Adipocyte (in vitro differentiated cells): ENCODE results near the gene LMCD1.

Source experiments
- DNase-seq: peaks from one replicate; pipeline ENCODE4 v3.0.0-alpha.2; 2015; ENCODE audit warnings: low read depth
- H3K27me3 ChIP-seq: replicated peaks from 2 replicates; pipeline ENCODE4 v1.7.0; 2013; ENCODE audit warnings: mild to moderate bottlenecking, low read length, moderate library complexity; ENCODE audit not compliant: control insufficient read depth, insufficient read depth
- H3K36me3 ChIP-seq: 2 replicates; pipeline ENCODE4 v1.7.0; 2013; ENCODE audit warnings: low read length, mild to moderate bottlenecking, moderate library complexity; ENCODE audit not compliant: control insufficient read depth, insufficient read depth, severe bottlenecking
- H3K4me1 ChIP-seq: 2 replicates; pipeline ENCODE4 v1.7.0; 2013; ENCODE audit warnings: mild to moderate bottlenecking, low read length, moderate library complexity; ENCODE audit not compliant: control insufficient read depth, insufficient read depth
- H3K4me3 ChIP-seq: 2 replicates; pipeline ENCODE4 v1.7.0; 2013; ENCODE audit warnings: mild to moderate bottlenecking, low read length, moderate library complexity
- H3K9ac ChIP-seq: 2 replicates; pipeline ENCODE4 v1.7.0; 2013; ENCODE audit warnings: mild to moderate bottlenecking, low read length, moderate library complexity
- H3K9me3 ChIP-seq: 2 replicates; pipeline ENCODE4 v1.7.0; 2013; ENCODE audit warnings: mild to moderate bottlenecking, low read length, moderate library complexity; ENCODE audit not compliant: control insufficient read depth

Gene LMCD1

GRCh38 chr3:8464668-8465067 is 37.0 kb upstream of the LMCD1 start:
- no peaks in the 10 kb centered on the region for H3K27me3 ChIP-seq
- no peaks in the 10 kb centered on the region for H3K9me3 ChIP-seq
- no peak overlapping the region for H3K4me3 ChIP-seq
- no peaks in the 10 kb centered on the region for H3K36me3 ChIP-seq
- no peak overlapping the region for H3K9ac ChIP-seq
- peaks cover 31% of the 10 kb centered on the region for H3K4me1 ChIP-seq
- no peak for DNase-seq

GRCh38 chr3:8466526-8466925 is 35.1 kb upstream of the LMCD1 start:
- Histone ChIP-seq H3K9me3 (no peaks in the 10 kb centered on the region), H3K36me3 (no peaks in the 10 kb centered on the region), H3K27me3 (no peaks in the 10 kb centered on the region), H3K4me1 (peaks cover 15% of the 10 kb centered on the region), H3K4me3 (no peak overlapping the region), H3K9ac (no peak overlapping the region)
- DNase-seq, result no peak

GRCh38 chr3:8470801-8471200 is 30.8 kb upstream of the LMCD1 start:
- H3K4me3 ChIP-seq, result no peak overlapping the region
- peaks cover 11% of the 10 kb centered on the region for H3K4me1 ChIP-seq
- no peak overlapping the region for H3K9ac ChIP-seq
- no peaks in the 10 kb centered on the region for H3K36me3 ChIP-seq
- no peaks in the 10 kb centered on the region for H3K27me3 ChIP-seq
- DNase-seq, result no peak
- no peaks in the 10 kb centered on the region for H3K9me3 ChIP-seq

GRCh38 chr3:8472549-8472948 is 29.1 kb upstream of the LMCD1 start:
- no peak for DNase-seq
- H3K27me3 ChIP-seq, result no peaks in the 10 kb centered on the region
- no peaks in the 10 kb centered on the region for H3K36me3 ChIP-seq
- H3K9ac ChIP-seq, result no peak overlapping the region
- no peak overlapping the region for H3K4me3 ChIP-seq
- H3K9me3 ChIP-seq, result no peaks in the 10 kb centered on the region
- H3K4me1 ChIP-seq, result peaks cover 11% of the 10 kb centered on the region

- Histone ChIP-seq H3K4me3 (no peak overlapping the region), H3K4me1 (peaks cover 10% of the 10 kb centered on the region), H3K27me3 (no peaks in the 10 kb centered on the region), H3K9ac (no peak overlapping the region), H3K9me3 (no peaks in the 10 kb centered on the region), H3K36me3 (no peaks in the 10 kb centered on the region)
- DNase-seq, result no peak
These were observed 28.6 kb upstream of the LMCD1 start for GRCh38 chr3:8473029-8473428.

- Histone ChIP-seq H3K4me3 (no peak overlapping the region), H3K27me3 (no peaks in the 10 kb centered on the region), H3K9me3 (no peaks in the 10 kb centered on the region), H3K4me1 (peaks cover 3% of the 10 kb centered on the region), H3K9ac (no peak overlapping the region), H3K36me3 (no peaks in the 10 kb centered on the region)
- no peak for DNase-seq
These were observed 27.6 kb upstream of the LMCD1 start for GRCh38 chr3:8473990-8474389.

GRCh38 chr3:8474991-8475390 is 26.6 kb upstream of the LMCD1 start:
- no peak overlapping the region for H3K9ac ChIP-seq
- no peak for DNase-seq
- no peaks in the 10 kb centered on the region for H3K36me3 ChIP-seq
- no peaks in the 10 kb centered on the region for H3K9me3 ChIP-seq
- H3K4me1 ChIP-seq, result no peaks in the 10 kb centered on the region
- no peak overlapping the region for H3K4me3 ChIP-seq
- H3K27me3 ChIP-seq, result no peaks in the 10 kb centered on the region

- no peak for DNase-seq
- Histone ChIP-seq H3K36me3 (no peaks in the 10 kb centered on the region), H3K4me1 (peaks cover 29% of the 10 kb centered on the region), H3K27me3 (no peaks in the 10 kb centered on the region), H3K4me3 (no peak overlapping the region), H3K9ac (no peak overlapping the region), H3K9me3 (peaks cover 5% of the 10 kb centered on the region)
These were observed 20.9 kb upstream of the LMCD1 start for GRCh38 chr3:8480699-8481098.

GRCh38 chr3:8481380-8481779 is 20.2 kb upstream of the LMCD1 start:
- peaks cover 5% of the 10 kb centered on the region for H3K9me3 ChIP-seq
- no peaks in the 10 kb centered on the region for H3K36me3 ChIP-seq
- no peak overlapping the region for H3K4me3 ChIP-seq
- no peak overlapping the region for H3K9ac ChIP-seq
- DNase-seq, result no peak
- no peaks in the 10 kb centered on the region for H3K27me3 ChIP-seq
- peaks cover 36% of the 10 kb centered on the region for H3K4me1 ChIP-seq

GRCh38 chr3:8482263-8482662 is 19.4 kb upstream of the LMCD1 start:
- Histone ChIP-seq H3K9ac (no peak overlapping the region), H3K4me3 (no peak overlapping the region), H3K36me3 (no peaks in the 10 kb centered on the region), H3K27me3 (no peaks in the 10 kb centered on the region), H3K9me3 (peaks cover 5% of the 10 kb centered on the region), H3K4me1 (peaks cover 36% of the 10 kb centered on the region)
- DNase-seq, result no peak

- Histone ChIP-seq H3K36me3 (no peaks in the 10 kb centered on the region), H3K4me3 (peak overlapping the region; percentile 18), H3K4me1 (peaks cover 36% of the 10 kb centered on the region), H3K9ac (no peak overlapping the region), H3K9me3 (peaks cover 5% of the 10 kb centered on the region), H3K27me3 (no peaks in the 10 kb centered on the region)
- peak; percentile 88 for DNase-seq
These were observed 18.5 kb upstream of the LMCD1 start for GRCh38 chr3:8482960-8483665.
